Measurements from ENCODE around the gene RTL10.

RTL10 gene

GRCh38 chr22:19893363-19893762 is 38.7 kb upstream of the RTL10 start:
- H3K4me3 ChIP-seq (replicated peaks; ENCODE audit: low read depth, low read length), result no peak overlapping the region
- no peak for DNase-seq (ENCODE audit: extremely low read depth, low read depth)
- TF ChIP-seq CTCF (IDR thresholded peaks at IDR 0.05; ENCODE audit: low read depth, low read length, missing control alignments), result no peak

GRCh38 chr22:19892925-19893324 is 38.3 kb upstream of the RTL10 start:
- no peak for DNase-seq (ENCODE audit: extremely low read depth, low read depth)
- no peak for TF ChIP-seq CTCF (IDR thresholded peaks at IDR 0.05; ENCODE audit: low read depth, low read length, missing control alignments)
- no peak overlapping the region for H3K4me3 ChIP-seq (replicated peaks; ENCODE audit: low read depth, low read length)

GRCh38 chr22:19892257-19892879 is 37.7 kb upstream of the RTL10 start:
- no peak overlapping the region; the same call in 1 of the 2 replicates for H3K4me3 ChIP-seq (replicated peaks; ENCODE audit: low read depth, low read length)
- peak; percentile 30 for DNase-seq (ENCODE audit: extremely low read depth, low read depth)
- TF ChIP-seq CTCF (IDR thresholded peaks at IDR 0.05; ENCODE audit: low read depth, low read length, missing control alignments), result no peak

GRCh38 chr22:19891317-19892256 is 36.9 kb upstream of the RTL10 start:
- DNase-seq (ENCODE audit: extremely low read depth, low read depth), result peak; percentile 90
- peak overlapping the region; percentile 9; the same call in 1 of the 2 replicates for H3K4me3 ChIP-seq (replicated peaks; ENCODE audit: low read depth, low read length)
- peak; percentile 17 for TF ChIP-seq CTCF (IDR thresholded peaks at IDR 0.05; ENCODE audit: low read depth, low read length, missing control alignments)

- no peak for DNase-seq (ENCODE audit: extremely low read depth, low read depth)
- H3K4me3 ChIP-seq (replicated peaks; ENCODE audit: low read depth, low read length), result no peak overlapping the region
- TF ChIP-seq CTCF (IDR thresholded peaks at IDR 0.05; ENCODE audit: low read depth, low read length, missing control alignments), result no peak
Measured at GRCh38 chr22:19890502-19891316, 36.0 kb upstream of the RTL10 start.

- H3K4me3 ChIP-seq (replicated peaks; ENCODE audit: low read depth, low read length), result no peak overlapping the region
- DNase-seq (ENCODE audit: extremely low read depth, low read depth), result no peak
- no peak for TF ChIP-seq CTCF (IDR thresholded peaks at IDR 0.05; ENCODE audit: low read depth, low read length, missing control alignments)
Measured at GRCh38 chr22:19889951-19890350, 35.3 kb upstream of the RTL10 start.
